Liver (tissue), 9 donors: Measurements from ENCODE around the gene MIOX. TPM values are rescaled to one million over a fixed set of nuclear protein-coding genes. Genes with fewer than 3 reads are reported as not detected.
A peak's percentile ranks its signal among the peaks of the same experiment; 100 is the strongest.

Experiments used
- DNase-seq: peaks from one replicate; pipeline ENCODE4 v3.0.0-alpha.2; 2017; ENCODE audit warnings: low spot score
- H3K27ac ChIP-seq, 2 donors: one replicate each; pipeline ENCODE4 v1.7.0; 2013; ENCODE audit warnings: inconsistent platforms in 2 of 2, low read length in 2 of 2, control low read depth in 1 of 2, low read depth in 1 of 2, mild to moderate bottlenecking in 1 of 2
- H3K27me3 ChIP-seq, 4 donors: one replicate each; pipeline versions ENCODE4 v1.6.1 to v1.7.0; 2013; ENCODE audit warnings: low read length in 3 of 4, inconsistent platforms in 1 of 4, mild to moderate bottlenecking in 1 of 4, moderate library complexity in 1 of 4; ENCODE audit not compliant: control insufficient read depth in 4 of 4, insufficient read depth in 4 of 4
- H3K36me3 ChIP-seq, 4 donors: one replicate each; pipeline versions ENCODE4 v1.6.1 to v1.7.0; 2013; ENCODE audit warnings: low read length in 3 of 4, mild to moderate bottlenecking in 3 of 4, low read depth in 1 of 4, moderate library complexity in 1 of 4; ENCODE audit not compliant: control insufficient read depth in 4 of 4, insufficient read depth in 3 of 4
- H3K4me1 ChIP-seq, 4 donors: one replicate each; pipeline versions ENCODE4 v1.6.1 to v1.7.0; 2013; ENCODE audit warnings: low read length in 3 of 4, mild to moderate bottlenecking in 3 of 4, moderate library complexity in 1 of 4; ENCODE audit not compliant: control insufficient read depth in 4 of 4, insufficient read depth in 4 of 4
- H3K4me3 ChIP-seq, 3 donors: one replicate each; pipeline versions ENCODE4 v1.6.1 to v1.7.0; 2013; ENCODE audit warnings: low read length in 3 of 3, control low read depth in 1 of 3, low read depth in 1 of 3, mild to moderate bottlenecking in 1 of 3
- H3K9ac ChIP-seq, 2 donors: one replicate each; pipeline ENCODE4 v1.7.0; 2013; ENCODE audit warnings: low read length in 2 of 2, mild to moderate bottlenecking in 2 of 2, moderate library complexity in 2 of 2, control low read depth in 1 of 2, low read depth in 1 of 2
- H3K9me3 ChIP-seq, 4 donors: one replicate each; pipeline versions ENCODE4 v1.6.1 to v1.7.0; 2013; ENCODE audit warnings: low read length in 3 of 4; ENCODE audit not compliant: control insufficient read depth in 4 of 4
- CTCF ChIP-seq: fragments of 150-350 bp; IDR thresholded peaks from 2 replicates; pipeline ENCODE4 v1.5.1; 2017; ENCODE audit warnings: improper control_type of control experiment, low read depth, low read length; ENCODE audit not compliant: missing input control
- EGR1 ChIP-seq, 2 donors: IDR thresholded peaks; 2 replicates each; pipeline ENCODE4 v1.6.1; 2016 to 2018; ENCODE audit warnings: antibody characterized with exemption in 2 of 2, low read depth in 2 of 2
- FOXA1 ChIP-seq: IDR thresholded peaks from 2 replicates; pipeline ENCODE4 v1.6.1; 2016; ENCODE audit warnings: antibody characterized with exemption
- FOXA2 ChIP-seq: IDR thresholded peaks from 2 replicates; pipeline ENCODE4 v1.6.1; 2016; ENCODE audit warnings: antibody characterized with exemption
- GABPA ChIP-seq, 2 donors: IDR thresholded peaks in 1 of 2; conservative IDR thresholded peaks in 1 of 2; 2 replicates each; pipeline ENCODE4 v1.6.1; 2016; ENCODE audit warnings: antibody characterized with exemption in 2 of 2, mild to moderate bottlenecking in 1 of 2, moderate library complexity in 1 of 2
- HNF4A ChIP-seq, 2 donors: conservative IDR thresholded peaks; 2 replicates each; pipeline ENCODE4 v1.6.1; 2016; ENCODE audit warnings: antibody characterized with exemption in 2 of 2, mild to moderate bottlenecking in 2 of 2
- HNF4G ChIP-seq: IDR thresholded peaks from 2 replicates; pipeline ENCODE4 v1.6.1; 2016; ENCODE audit warnings: antibody characterized with exemption
- JUND ChIP-seq, 2 donors: IDR thresholded peaks; 2 replicates each; pipeline ENCODE4 v1.6.1; 2016; ENCODE audit warnings: antibody characterized with exemption in 2 of 2
- NR2F2 ChIP-seq: IDR thresholded peaks from 2 replicates; pipeline ENCODE4 v1.6.1; 2016; ENCODE audit warnings: antibody characterized with exemption
- RAD21 ChIP-seq, 2 donors: IDR thresholded peaks; 2 replicates each; pipeline ENCODE4 v1.6.1; 2016; ENCODE audit warnings: antibody characterized with exemption in 2 of 2, mild to moderate bottlenecking in 2 of 2
- RXRA ChIP-seq, 2 donors: IDR thresholded peaks; 2 replicates each; pipeline ENCODE4 v1.6.1; 2017 to 2018; ENCODE audit warnings: antibody characterized with exemption in 2 of 2, mild to moderate bottlenecking in 1 of 2
- SP1 ChIP-seq: IDR thresholded peaks from 2 replicates; pipeline ENCODE4 v1.6.1; 2018; ENCODE audit warnings: antibody characterized with exemption, mild to moderate bottlenecking
- TAF1 ChIP-seq: conservative IDR thresholded peaks from 2 replicates; pipeline ENCODE4 v1.6.1; 2016; ENCODE audit warnings: antibody characterized with exemption, mild to moderate bottlenecking
- YY1 ChIP-seq: IDR thresholded peaks from 2 replicates; pipeline ENCODE4 v1.6.1; 2016; ENCODE audit warnings: antibody characterized with exemption, mild to moderate bottlenecking
- ZBTB33 ChIP-seq: IDR thresholded peaks from 2 replicates; pipeline ENCODE4 v1.6.1; 2016; ENCODE audit warnings: antibody characterized with exemption
- WGBS: extraction: QIAGEN DNeasy Blood & Tissue Kit; methylation state at CpG from one replicate; pipeline ENCODE4 v1.1.7; 2013; 5-methylcytosine and 5-hydroxymethylcytosine counted together
- polyA plus RNA-seq, 2 donors: library from polyadenylated mRNA; stranded (reverse) in 1 of 2; unstranded in 1 of 2; fragments of 200-250 nt in 1 of 2; fragments of >200 nt in 1 of 2; fragmentation: Nextera tagmentation in 1 of 2; extraction: Ambion mirVana in 1 of 2; gene quantifications; one replicate each; pipeline versions ENCODE4 v1.2.1 to v1.2.3, GENCODE V29; 2013 to 2015
- total RNA-seq, 2 donors: library from RNA; depleted of rRNA; stranded (reverse); fragments of >200 nt; gene quantifications; one replicate each; pipeline ENCODE4 v1.2.3, GENCODE V29; 2014
- TF ChIP-seq, protein P1 (sequence below): IDR thresholded peaks from 2 replicates; pipeline ENCODE4 v1.6.1; 2016; ENCODE audit warnings: antibody characterized with exemption
- donor health status: healthy.
- donor health status: healthy.
- donor health status: healthy.
- donor health status: healthy.
- donor health status: healthy.

The MIOX gene
- total and polyA plus RNA-seq, 4 donors, result not detected

- peaks cover 0 to 21% (median 7%) of the 10 kb centered on the region in 4 donors for H3K36me3 ChIP-seq
- no peak for DNase-seq
- 97% methylated on average over 44 of the region's 44 CpGs for WGBS
These were observed 17.9 kb downstream of the MIOX start for GRCh38 chr22:50504369-50505211.

GRCh38 chr22:50505276-50505775 lies 18.7 kb downstream of the MIOX start:
- Histone ChIP-seq H3K36me3 (peaks cover 0 to 21% (median 7%) of the 10 kb centered on the region in 4 donors), H3K4me3 (no peak overlapping the region), H3K27me3 (no peaks in the 10 kb centered on the region), H3K4me1 (peaks cover 11 to 27% (median 24%) of the 10 kb centered on the region in 4 donors), H3K9me3 (no peaks in the 10 kb centered on the region), H3K27ac (no peak overlapping the region), H3K9ac (no peak overlapping the region)
- no peak for DNase-seq
- 95% methylated on average over 14 of the region's 14 CpGs for whole genome bisulfite sequencing
- no peak for TF ChIP-seq FOXA2

More at GRCh38 chr22:50504369-50505211, 17.9 kb downstream of the MIOX start:
- no peaks in the 10 kb centered on the region for H3K27me3 ChIP-seq
- H3K27ac ChIP-seq, result no peak overlapping the region
- H3K4me3 ChIP-seq, result no peak overlapping the region
- H3K4me1 ChIP-seq, result peaks cover 10 to 27% (median 24%) of the 10 kb centered on the region in 4 donors
- H3K9ac ChIP-seq, result no peak overlapping the region
- H3K9me3 ChIP-seq, result no peaks in the 10 kb centered on the region
- TF ChIP-seq SP1, result no peak
- TF ChIP-seq JUND (IDR thresholded peaks at IDR 0.05), result no peak
- no peak for TF ChIP-seq ZBTB33
- no peak for TF ChIP-seq CTCF
- no peak for TF ChIP-seq NR2F2
- no peak for TF ChIP-seq EGR1 (IDR thresholded peaks at IDR 0.05; ENCODE audit: low read depth in 2 of 2)
- TF ChIP-seq RAD21 (IDR thresholded peaks at IDR 0.05), result no peak
- no peak for TF ChIP-seq YY1
- TF ChIP-seq HNF4A (conservative IDR thresholded peaks at IDR 0.05), result no peak

DNA sequence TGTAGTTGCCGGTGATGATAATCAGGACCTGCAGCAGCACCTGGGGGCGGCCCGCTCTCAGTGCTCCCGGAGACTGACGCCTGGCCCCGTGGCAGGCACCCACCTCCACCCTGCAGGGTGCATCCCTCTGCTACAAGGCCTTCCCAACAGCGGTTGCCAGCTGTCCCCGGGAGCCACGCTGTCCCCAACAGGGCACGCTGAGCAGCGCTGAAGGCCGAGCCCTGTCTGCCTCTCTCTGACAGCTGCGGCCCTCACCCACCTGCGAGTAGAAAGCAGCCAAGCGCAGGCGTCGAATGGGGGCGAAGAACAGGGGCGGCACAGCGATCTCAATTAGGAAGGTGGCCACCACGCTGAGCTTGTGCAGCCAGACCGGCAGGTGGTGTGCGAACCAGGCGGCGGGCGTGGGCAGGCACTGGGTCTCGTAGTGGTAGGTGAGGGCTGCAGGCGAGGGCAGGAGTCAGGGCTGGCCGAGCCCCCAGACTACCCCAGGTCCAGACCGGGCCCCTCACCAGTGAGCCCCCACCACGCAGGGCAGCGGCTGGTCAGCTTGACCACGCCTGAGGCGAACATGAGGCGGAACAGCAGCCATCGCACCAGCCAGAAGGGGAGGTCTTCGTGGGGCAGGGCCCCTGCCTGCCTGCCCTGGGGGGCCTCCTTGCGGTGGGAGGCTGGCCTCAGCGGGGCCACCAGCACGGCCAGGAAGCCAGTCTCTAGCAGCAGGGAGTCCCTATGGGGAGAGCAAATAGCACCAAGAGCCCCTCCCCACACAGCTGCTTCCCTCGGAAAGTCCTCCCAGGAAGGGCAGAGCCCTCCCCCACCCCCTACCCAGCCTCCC lies 19.3 kb downstream of the MIOX start:
- DNase-seq, result no peak
- H3K4me3 ChIP-seq, result peak overlapping the region in 1 of 3 donors; percentile 89
- WGBS, result 93% methylated on average over 41 of the region's 41 CpGs
- H3K4me1 ChIP-seq, result peaks cover 11 to 27% (median 24%) of the 10 kb centered on the region in 4 donors
- H3K9ac ChIP-seq, result no peak overlapping the region
- H3K9me3 ChIP-seq, result no peaks in the 10 kb centered on the region
- H3K27me3 ChIP-seq, result no peaks in the 10 kb centered on the region
- H3K27ac ChIP-seq, result no peak overlapping the region
- peaks cover 0 to 21% (median 7%) of the 10 kb centered on the region in 4 donors for H3K36me3 ChIP-seq
- no peak for TF ChIP-seq FOXA2
- no peak for TF ChIP-seq RAD21 (IDR thresholded peaks at IDR 0.05)
- TF ChIP-seq, protein P1, sequence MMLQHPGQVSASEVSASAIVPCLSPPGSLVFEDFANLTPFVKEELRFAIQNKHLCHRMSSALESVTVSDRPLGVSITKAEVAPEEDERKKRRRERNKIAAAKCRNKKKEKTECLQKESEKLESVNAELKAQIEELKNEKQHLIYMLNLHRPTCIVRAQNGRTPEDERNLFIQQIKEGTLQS, result no peak
- TF ChIP-seq RXRA (IDR thresholded peaks at IDR 0.05), result no peak
- no peak for TF ChIP-seq NR2F2
- no peak for TF ChIP-seq ZBTB33
- TF ChIP-seq HNF4G, result no peak
- TF ChIP-seq TAF1, result no peak
- no peak for TF ChIP-seq YY1
- no peak for TF ChIP-seq SP1
- no peak for TF ChIP-seq FOXA1
- TF ChIP-seq JUND (IDR thresholded peaks at IDR 0.05), result no peak
- no peak for TF ChIP-seq HNF4A (conservative IDR thresholded peaks at IDR 0.05)
- no peak for TF ChIP-seq GABPA (IDR thresholded peaks at IDR 0.05 in 1 of 2, conservative IDR thresholded peaks at IDR 0.05 in 1 of 2)
- no peak for TF ChIP-seq EGR1 (IDR thresholded peaks at IDR 0.05; ENCODE audit: low read depth in 2 of 2)
